HG03066 (cell line): Measurements from ENCODE around the gene SPAG7.
"Not testable (repeated sequence)": the region's sequence is repeated elsewhere in the genome, so short reads cannot be mapped to it uniquely, and the experiment has no call there.

Experiments used
- ATAC-seq: cut with Tn5 transposase; IDR thresholded peaks from one replicate; pipeline ENCODE4 v1.9.1; 2021; ENCODE audit warnings: low read depth; ENCODE audit not compliant: unreplicated experiment

SPAG7 gene

DNA sequence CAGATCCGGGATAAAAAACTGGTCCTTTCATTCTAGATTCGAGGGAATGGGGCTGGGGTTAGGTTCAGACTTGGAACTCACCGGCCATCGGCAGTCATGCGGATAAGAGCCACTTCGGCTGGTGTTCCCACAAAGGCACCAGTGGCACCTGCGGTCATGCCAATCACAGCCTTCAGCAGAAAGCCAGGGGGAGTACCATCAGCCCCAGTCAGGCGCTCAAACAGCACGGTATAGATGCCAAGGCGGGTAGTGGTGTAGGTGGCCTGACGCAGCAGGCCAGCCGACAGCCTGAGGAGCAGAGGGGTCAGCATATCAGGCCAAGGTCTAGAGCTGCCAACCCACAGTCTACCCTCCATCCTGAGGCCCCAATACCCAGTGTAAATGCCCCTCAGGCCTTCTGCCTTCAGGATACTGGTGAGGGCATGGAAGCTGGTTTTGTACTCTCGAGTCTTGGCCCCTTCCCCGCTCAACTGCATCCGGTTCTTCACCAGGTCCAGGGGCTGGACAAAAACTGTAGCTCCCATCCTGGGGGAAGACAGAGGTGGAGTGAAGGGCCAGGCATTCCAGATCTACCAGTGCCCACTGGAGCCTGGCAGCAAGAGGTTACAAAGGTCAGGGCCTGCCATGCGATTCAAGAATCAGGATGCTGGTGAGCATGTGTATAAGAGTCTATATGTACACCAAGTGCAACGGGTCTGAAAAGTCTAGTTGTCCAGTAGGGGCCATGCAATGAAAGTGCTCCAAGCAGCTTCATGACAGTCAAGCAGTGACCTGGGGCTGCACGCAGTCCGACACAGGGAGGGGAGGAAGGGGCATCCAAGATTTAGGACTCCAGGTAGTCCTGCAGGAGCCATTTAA lies 28.7 kb downstream of the SPAG7 start:
- no peak for ATAC-seq

DNA sequence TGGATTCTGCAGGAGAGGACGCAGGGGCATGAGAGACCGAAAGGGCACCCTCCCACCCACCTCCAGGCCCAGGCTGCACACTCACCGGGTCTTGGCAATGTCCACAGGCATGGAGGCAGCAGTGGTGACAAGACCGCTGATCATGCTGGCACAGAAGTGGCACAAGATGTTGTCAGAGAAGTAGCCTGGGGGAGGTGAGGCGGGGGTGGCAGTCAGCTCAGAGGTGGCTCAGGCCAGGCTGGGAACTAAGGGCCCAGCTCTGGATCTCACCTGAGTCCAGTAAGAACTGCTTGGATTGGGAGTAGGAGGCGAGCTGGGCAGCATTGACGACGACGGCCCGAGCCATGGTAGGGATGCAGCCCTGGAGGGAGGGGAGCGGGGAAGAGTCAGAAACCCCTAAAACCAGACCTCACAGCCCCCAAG lies 29.5 kb downstream of the SPAG7 start:
- no peak for ATAC-seq

DNA sequence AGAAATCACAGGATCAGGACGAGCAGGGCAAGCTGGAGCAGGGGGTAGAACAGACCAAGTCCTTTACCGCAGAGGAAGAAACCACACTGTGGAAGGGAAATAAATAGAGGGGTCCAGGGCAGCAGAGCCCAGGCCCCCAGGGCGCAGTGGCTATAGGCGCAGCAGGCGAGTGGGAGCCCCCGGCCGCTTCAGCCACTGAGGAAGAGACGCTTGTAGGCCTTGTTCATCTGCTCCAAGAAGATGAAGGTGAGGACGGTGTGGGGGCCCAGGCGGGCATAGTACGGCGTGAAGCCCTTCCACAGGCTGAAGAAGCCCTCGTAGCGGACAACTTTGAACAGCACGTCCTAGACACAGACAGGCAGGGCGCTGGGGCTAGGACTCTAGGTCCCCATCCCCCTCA lies 30.1 kb downstream of the SPAG7 start:
- ATAC-seq = no peak

DNA sequence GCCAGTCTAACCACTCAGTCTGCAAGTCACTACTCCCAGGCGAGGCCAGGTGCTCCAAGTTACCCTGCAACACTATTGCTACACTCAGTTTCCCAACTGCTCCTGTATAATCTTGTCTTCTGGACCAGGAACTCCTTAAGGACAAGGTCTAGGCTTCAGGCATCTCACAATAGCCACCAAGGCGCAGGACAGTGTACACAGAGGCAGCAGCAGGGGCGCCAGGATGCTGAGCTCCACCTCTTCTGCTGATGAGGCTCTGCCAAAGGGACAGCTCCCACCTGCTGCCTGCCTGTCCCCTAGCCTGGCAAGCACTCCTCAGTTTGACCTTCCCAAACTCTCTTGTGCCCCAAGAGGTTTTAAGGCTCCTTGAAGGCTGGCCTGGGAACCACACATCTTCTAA lies 31.2 kb downstream of the SPAG7 start:
- no peak for ATAC-seq

DNA sequence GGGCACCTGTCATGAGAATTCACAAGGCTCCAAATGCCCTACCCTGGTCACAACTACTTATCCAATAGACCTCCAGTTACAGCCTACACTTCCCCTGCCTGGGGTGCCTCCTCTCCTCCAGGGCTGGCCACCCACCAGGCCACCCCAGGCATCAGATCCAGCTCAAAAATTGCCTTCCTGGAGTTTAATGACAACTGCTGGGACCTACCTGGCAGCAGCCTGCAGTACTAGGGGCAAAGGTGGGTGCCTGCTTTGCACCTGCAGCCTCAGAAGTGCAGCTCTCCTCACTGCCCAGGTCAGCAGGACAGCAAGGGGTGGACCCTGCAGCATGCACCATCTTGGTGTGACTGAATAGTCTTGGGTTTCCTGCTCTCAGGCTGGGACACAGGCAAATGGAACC lies 32.0 kb downstream of the SPAG7 start:
- no peak for ATAC-seq

DNA sequence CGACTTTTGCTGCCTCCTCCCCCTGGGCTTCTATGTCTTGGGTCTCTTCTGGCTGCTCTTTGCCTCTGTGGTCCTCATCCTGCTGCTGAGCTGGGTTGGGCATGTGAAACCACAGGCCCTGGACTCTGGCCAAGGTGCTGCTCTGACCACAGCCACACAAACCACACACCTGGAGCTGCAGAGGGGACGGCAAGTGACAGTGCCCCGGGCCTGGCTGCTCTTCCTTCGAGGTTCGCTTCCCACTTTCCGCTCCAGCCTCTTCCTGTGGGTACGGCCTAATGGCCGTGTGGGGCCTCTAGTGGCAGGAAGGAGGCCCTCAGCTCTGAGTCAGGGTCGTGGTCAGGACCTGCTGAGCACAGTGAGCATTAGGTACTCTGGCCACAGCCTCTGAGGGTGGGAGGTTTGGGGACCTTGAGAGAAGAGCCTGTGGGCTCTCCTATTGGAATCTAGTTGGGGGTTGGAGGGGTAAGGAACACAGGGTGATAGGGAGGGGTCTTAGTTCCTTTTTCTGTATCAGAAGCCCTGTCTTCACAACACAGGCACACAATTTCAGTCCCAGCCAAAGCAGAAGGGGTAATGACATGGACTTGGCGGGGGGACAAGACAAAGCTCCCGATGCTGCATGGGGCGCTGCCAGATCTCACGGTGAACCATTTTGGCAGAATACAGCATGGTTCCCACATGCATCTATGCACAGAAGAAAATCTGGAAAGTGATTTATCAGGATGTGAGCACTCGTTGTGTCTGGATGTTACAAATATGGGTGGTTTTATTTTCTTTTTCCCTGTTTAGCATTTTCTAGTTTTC lies 33.2 kb downstream of the SPAG7 start:
- ATAC-seq = peak; percentile 56

DNA sequence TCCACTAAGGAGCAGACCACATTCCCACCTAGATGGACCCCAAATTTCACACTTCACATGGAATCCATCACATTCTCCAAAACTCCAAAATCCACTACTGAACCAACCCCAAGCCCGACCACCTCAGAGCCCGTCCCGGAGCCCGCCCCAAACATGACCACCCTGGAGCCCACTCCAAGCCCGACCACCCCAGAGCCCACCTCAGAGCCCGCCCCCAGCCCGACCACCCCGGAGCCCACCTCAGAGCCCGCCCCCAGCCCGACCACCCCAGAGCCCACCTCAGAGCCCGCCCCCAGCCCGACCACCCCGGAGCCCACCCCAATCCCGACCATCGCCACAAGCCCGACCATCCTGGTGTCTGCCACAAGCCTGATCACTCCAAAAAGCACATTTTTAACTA lies 34.0 kb downstream of the SPAG7 start:
- no peak for ATAC-seq

DNA sequence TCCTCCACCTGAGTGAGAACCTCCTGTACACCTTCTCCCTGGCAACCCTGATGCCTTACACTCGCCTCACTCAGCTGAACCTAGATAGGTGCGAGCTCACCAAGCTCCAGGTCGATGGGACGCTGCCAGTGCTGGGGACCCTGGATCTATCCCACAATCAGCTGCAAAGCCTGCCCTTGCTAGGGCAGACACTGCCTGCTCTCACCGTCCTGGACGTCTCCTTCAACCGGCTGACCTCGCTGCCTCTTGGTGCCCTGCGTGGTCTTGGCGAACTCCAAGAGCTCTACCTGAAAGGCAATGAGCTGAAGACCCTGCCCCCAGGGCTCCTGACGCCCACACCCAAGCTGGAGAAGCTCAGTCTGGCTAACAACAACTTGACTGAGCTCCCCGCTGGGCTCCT lies 34.9 kb downstream of the SPAG7 start:
- no peak for ATAC-seq

DNA sequence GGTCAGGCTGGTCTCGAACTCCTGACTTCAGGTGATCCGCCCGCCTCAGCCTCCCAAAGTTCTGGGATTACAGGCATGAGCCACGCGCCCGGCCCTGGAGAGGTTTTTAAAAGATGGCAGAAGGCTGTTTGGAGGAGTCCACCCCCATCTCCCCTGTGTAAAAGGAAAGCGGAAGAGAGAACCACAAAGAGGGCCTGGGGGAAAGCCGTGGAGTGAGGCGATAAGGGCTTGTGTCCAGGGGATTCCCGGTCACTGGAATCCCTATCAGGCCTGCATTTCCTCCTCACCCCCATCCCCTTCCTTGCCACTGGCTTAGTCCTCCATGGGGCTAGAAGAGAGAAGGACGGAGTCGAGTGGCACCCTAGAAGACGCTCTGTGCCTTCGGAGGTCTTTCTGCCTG lies 35.7 kb downstream of the SPAG7 start, which contains the start of gene GP1BA:
TSS of gene GP1BA (plus strand) at position 315 of the 400 bp plus-strand sequence. CDS start 328 bp downstream, outside the sequence.
- no peak for ATAC-seq

DNA sequence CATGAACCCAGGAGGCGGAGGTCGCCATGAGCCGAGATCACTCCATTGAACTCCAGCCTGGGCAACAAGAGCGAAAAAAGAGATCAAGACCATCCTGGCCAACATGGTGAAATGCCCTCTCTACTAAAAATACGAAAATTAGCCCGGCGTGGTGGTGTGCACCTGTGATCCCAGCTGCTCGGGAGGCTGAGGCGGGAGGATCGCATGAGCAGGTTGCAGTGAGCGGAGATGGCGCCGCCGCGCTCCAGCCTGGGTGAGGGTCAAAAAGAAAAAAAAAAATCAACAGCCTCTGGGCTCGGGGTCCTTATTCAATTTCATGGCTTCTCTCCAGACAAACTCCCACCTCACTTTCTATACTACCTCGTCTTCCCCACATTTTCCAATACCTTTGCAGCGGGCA lies 38.7 kb downstream of the SPAG7 start:
- no peak for ATAC-seq

DNA sequence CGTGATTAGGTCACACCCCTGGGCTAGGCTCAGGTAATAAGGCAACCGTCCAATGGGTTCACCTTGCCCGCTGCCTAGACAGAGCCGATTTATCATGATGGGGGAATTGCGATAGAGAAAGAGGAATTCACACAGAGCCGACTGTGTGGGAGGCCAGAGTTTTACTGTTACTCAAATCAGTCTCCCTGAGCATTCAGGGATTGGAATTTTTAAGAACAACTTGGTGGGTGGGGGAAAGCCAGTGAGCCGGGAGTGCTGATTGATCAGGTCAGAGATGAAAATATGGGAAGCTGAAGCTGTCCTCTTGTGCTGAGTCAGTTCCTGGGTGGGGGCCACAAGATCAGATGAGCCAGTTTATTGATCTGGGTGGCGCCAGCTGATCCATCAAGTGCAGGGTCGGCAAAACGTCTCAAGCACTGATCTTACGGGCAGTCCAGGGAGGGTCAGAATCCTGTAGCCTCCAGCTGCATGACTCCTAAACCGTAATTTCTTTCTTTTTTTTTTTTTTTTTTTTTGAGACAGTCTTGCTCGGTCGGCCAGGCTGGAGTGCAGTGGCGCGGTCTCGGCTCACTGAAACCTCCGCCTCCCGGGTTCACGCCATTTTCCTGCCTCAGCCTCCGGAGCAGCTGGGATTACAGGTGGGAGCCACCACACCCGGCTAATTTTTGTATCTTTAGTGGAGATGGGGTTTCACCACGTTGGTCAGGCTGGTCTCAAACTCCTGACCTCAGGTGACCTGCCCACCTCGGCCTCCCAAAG lies 40.9 kb downstream of the SPAG7 start:
- ATAC-seq = not testable (repeated sequence)

DNA sequence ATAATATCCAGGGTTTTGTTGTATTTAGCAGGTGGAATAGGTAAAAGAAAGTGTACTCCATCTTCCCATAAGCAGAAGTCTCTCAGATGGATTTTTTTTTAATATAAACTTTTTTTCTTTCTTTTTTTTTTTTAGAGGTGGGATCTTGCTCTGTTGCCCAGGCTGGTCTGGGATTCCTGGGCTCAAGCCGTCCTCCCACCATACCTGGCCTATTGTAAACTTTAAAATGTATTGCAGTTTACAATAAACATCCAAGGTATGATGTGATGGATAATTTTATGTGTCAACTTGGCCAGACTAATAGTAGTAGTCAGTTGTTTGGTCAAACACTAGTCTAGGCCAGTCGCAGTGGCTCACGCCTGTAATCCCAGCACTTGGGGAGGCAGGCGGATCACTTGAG lies 46.3 kb downstream of the SPAG7 start:
- ATAC-seq = no peak

DNA sequence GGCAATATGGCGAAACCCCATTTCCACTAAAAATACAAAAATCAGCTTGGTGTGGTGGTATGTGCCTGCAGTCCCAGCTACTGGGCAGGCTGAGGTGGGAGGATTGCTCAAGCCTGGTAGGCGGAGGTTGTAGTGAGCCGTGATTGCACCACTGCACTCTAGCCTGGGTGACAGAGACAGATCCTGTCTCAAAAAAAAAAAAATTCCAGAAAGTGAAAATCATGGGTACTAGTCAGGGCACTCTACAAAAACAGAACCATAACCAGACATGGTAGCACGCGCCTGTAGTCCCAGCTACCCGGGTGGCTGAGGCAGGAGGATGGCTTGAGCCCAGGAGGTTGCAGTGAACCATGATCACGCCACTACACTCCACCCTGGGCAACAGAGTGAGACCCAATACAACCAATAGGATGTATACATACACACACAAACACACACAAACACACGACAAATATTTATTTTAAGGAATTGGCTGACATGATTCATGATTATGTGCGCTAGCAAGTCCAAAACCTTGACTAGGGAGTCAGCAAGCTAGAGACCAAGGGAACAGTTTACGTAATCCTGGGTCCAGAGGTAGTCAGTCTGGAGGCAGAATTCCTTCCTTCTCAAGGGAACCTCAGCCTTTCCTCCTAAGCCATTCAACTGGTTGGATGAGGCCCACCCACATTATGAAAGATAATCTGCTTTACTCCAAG lies 47.1 kb downstream of the SPAG7 start:
- no peak for ATAC-seq

DNA sequence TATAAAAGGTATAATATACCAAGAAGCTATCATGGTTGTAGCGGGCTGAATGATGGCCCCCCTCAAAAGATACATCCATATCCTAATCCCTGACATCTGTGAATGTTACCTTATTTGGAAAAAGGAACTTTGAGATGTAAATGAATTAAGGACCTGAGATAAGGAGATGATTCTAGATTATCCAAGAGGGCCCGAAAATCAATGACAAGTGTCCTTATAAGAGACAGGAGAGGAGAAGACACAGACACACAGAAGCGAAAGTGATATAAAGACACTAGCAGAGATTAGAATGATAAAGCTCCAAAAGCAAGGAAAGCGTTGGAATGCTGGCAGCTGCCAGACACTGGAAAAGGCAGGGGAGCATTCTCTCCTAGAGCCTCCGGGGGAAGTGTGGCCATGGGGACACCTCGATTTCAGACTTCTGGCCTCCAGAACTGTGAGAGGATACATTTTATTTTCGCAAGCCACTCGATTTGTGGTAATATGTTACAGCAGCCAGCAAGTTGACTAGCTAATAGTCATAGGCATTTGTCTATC lies 48.0 kb downstream of the SPAG7 start:
- no peak for ATAC-seq

DNA sequence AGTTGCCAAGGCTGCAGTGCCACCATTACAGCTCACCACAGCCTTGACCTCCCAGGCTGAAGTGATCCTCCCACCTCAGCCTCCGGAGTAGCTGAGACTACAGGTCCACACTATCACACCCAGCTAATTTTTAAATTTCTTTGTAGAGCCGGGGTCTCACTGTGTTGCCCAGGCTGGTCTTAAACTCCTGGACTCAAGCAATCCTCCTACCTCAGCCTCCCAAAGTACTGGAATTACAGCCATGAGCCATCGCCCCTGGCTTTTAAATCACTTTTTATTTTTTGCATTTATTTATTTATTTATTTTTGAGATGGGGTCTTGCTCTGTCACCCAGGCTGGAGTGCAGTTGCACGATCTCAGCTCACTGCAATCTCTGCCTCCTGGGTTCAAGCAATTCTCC lies 53.1 kb downstream of the SPAG7 start:
- ATAC-seq = not testable (repeated sequence)

DNA sequence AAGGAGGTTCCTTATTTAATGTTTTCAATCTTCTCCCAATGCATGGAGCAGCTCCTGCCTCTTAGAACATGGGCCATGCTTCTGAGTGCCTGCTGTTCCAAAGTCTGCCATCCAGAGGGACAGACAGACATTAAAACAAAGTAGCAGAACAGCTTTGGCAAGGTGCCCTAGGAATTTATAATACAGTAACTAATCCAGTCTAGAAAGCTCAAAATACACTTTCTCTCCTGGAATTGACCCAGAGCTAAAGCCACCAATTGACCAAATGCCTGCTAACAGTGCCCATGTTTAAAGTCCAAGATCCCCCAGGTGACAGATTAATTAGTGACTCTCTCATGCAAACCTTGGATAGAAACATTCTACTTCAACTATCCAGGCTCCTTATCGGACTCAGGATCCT lies 53.6 kb downstream of the SPAG7 start:
- ATAC-seq = no peak
